Gastrocnemius medialis (tissue), 4 donors: ENCODE results near the gene TRIM24. TPM values are rescaled to one million over a fixed set of nuclear protein-coding genes. Genes with fewer than 3 reads are reported as not detected.

ENCODE experiments used
- ATAC-seq, 2 donors: fragments of 150-250 bp; one replicate each; pipeline ENCODE4 v1.9.1; 2016
- DNase-seq, 2 donors: peaks; one replicate each; pipeline ENCODE4 v3.0.0-alpha.2; 2019
- H3K27ac ChIP-seq, 4 donors: fragments of 200-600 bp; sonication (generic); 1 replicate in 1 of 4; 2 replicates in 3 of 4; pipeline ENCODE4 v1.5.1; 2016 to 2018; ENCODE audit warnings: mild to moderate bottlenecking in 2 of 4, moderate library complexity in 1 of 4
- H3K27me3 ChIP-seq, 3 donors: fragments of 200-600 bp; sonication (generic) in 2 of 3; 1 replicate in 1 of 3; 2 replicates in 2 of 3; pipeline versions ENCODE4 v1.5.1 to v1.6.0; 2016 to 2019; ENCODE audit warnings: mild to moderate bottlenecking in 1 of 3, moderate library complexity in 1 of 3
- H3K36me3 ChIP-seq, 2 donors: fragments of 200-600 bp; sonication (generic) in 1 of 2; one replicate each; pipeline ENCODE4 v1.5.1; 2017 to 2018
- H3K4me1 ChIP-seq, 2 donors: fragments of 200-600 bp; sonication (generic) in 1 of 2; one replicate each; pipeline ENCODE4 v1.5.1; 2016 to 2017; ENCODE audit warnings: mild to moderate bottlenecking in 2 of 2
- H3K4me3 ChIP-seq, 4 donors: fragments of 200-600 bp; sonication (generic) in 3 of 4; 1 replicate in 1 of 4; 2 replicates in 3 of 4; pipeline ENCODE4 v1.5.1; 2016 to 2019; ENCODE audit warnings: mild to moderate bottlenecking in 2 of 4
- H3K9me3 ChIP-seq, 3 donors: fragments of 200-600 bp; sonication (generic) in 2 of 3; 1 replicate in 1 of 3; 2 replicates in 2 of 3; pipeline ENCODE4 v1.5.1; 2016 to 2019
- POLR2A ChIP-seq, 2 donors: fragments of 450-650 bp; IDR thresholded peaks; one replicate each; pipeline ENCODE4 v1.6.1; 2017; ENCODE audit warnings: antibody characterized with exemption in 2 of 2, mild to moderate bottlenecking in 2 of 2, moderate library complexity in 2 of 2
- in situ Hi-C, 4 donors: fragments of 200-750 bp; cut with MboI; loops; one replicate each; pipeline versions ENCODE4 v1.15.0 to v1.8.0; 2017; ENCODE audit warnings: low sequenced_read_pairs in 4 of 4
- intact Hi-C: fragments of 100-400 bp; cut with DNase I; formaldehyde crosslinking; loops from one replicate; pipeline ENCODE4 v1.15.1; 2023; ENCODE audit warnings: low total_unique reads
- total RNA-seq, 4 donors: library from RNA; depleted of rRNA; stranded (reverse); fragments of >200 nt; gene quantifications; one replicate each; pipeline versions ENCODE4 v1.1.0 to v1.2.3, GENCODE V29; 2016
- TF ChIP-seq, protein P1 (sequence below), 5 experiments: fragments of 450-650 bp in 3 of 5; fragments of 200-600 bp in 2 of 5; sonication (generic) in 2 of 5; IDR thresholded peaks in 4 of 5; conservative IDR thresholded peaks in 1 of 5; 1 replicate in 4 of 5; 2 replicates in 1 of 5; pipeline ENCODE4 v1.5.1; 2016 to 2019; ENCODE audit warnings: antibody characterized with exemption in 5 of 5, mild to moderate bottlenecking in 3 of 5, moderate library complexity in 3 of 5

TRIM24 gene
- total RNA-seq, 4 donors from 2014 or later = 17.1 to 26.5 (median 20.0) TPM

DNA sequence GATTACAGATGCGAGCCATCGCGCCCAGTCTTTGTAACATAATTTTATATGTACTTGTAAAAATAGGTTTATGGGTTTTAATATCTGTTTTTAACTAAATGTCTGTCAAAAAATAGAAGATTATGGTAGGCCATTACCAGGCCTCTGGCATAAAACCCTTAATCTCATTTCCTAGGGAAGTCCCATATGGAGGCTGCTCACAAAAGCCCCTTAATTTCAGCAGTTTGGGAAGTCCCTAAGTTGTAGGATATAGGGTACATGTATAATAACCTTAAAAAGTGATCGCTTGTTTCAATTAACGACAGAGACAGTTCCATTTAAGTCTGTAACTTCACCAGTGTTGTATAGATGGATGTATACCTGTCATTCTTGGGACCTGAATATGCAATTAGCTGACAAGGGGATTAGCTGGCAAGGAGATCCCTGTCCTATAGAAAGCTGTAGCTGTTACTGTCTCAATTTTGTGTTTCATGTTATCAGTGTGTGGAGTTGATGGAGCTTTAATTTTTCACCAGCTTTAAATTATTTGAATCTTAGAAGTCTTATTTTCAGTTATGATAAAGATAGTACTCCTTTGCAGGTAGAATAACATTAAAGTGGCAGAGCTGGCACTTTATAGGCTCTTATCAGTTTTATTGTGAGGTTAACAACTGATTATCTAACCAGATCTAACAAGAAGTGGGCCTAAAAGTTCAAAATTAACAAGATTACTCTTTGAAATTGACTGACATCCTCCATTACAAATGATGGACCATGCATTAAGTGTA, 10.5 kb downstream of the TRIM24 start:
- H3K27ac ChIP-seq = no peak overlapping the region
- TF ChIP-seq, protein P1, sequence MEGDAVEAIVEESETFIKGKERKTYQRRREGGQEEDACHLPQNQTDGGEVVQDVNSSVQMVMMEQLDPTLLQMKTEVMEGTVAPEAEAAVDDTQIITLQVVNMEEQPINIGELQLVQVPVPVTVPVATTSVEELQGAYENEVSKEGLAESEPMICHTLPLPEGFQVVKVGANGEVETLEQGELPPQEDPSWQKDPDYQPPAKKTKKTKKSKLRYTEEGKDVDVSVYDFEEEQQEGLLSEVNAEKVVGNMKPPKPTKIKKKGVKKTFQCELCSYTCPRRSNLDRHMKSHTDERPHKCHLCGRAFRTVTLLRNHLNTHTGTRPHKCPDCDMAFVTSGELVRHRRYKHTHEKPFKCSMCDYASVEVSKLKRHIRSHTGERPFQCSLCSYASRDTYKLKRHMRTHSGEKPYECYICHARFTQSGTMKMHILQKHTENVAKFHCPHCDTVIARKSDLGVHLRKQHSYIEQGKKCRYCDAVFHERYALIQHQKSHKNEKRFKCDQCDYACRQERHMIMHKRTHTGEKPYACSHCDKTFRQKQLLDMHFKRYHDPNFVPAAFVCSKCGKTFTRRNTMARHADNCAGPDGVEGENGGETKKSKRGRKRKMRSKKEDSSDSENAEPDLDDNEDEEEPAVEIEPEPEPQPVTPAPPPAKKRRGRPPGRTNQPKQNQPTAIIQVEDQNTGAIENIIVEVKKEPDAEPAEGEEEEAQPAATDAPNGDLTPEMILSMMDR (IDR thresholded peaks at IDR 0.05 in 4 of 5, conservative IDR thresholded peaks at IDR 0.05 in 1 of 5) = no peak
- no peak for TF ChIP-seq POLR2A (IDR thresholded peaks at IDR 0.05)
- H3K4me1 ChIP-seq = peaks cover 15 to 24% of the 10 kb centered on the region in 2 donors
- H3K4me3 ChIP-seq = no peak overlapping the region
- DNase-seq = no peak
- H3K36me3 ChIP-seq = no peaks in the 10 kb centered on the region
- intact Hi-C loops (no loop called here), in situ Hi-C loops (no loop called here)
- no peak for ATAC-seq
- H3K27me3 ChIP-seq = no peaks in the 10 kb centered on the region
- no peaks in the 10 kb centered on the region for H3K9me3 ChIP-seq

DNA sequence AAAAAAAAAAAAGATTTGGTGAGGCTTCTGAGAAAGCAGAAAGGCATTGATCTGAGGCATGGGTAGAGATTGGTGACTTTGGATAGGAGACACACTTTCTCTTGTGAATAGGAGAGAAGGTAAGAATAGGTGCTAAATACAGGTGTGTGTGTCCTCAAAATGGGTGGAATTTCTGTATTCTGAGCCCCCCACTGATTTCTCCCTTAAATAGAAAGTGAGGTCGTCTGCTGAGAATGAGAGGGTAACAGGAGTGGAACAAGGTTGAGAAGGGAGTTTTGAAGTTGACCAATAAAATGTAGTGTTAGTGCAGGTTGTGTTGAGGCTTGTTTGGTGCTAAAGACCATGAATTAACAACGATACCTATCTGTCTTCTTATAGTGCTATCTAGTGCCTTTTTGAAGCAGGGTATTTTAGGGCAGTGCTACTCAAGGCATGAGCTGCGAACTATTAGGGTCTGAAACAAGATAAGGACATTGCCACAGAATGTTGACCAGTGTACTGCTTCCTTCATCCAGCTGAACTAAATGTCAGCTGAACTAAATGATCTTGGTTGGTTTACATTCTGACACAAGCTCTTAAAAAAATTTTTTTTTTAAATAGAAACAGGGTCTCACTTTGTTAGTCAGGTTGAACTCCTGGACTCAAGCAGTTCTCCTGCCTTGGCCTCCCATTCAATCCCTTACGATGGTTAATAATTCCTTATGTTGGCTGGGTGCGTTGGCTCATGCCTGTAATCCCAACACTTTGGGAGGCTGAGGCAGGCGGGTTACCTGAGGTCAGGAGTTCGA, 12.4 kb downstream of the TRIM24 start:
- DNase-seq (no peak), ATAC-seq (no peak)
- in situ Hi-C loops = no loop called here
- no peak overlapping the region for H3K27ac ChIP-seq
- intact Hi-C loops = no loop called here
- TF ChIP-seq POLR2A (IDR thresholded peaks at IDR 0.05) = no peak
- TF ChIP-seq, protein P1 (IDR thresholded peaks at IDR 0.05 in 4 of 5, conservative IDR thresholded peaks at IDR 0.05 in 1 of 5) = no peak
- H3K27me3 ChIP-seq = no peaks in the 10 kb centered on the region
- H3K4me3 ChIP-seq = no peak overlapping the region
- peaks cover 12 to 25% of the 10 kb centered on the region in 2 donors for H3K4me1 ChIP-seq
- H3K36me3 ChIP-seq = no peaks in the 10 kb centered on the region
- no peaks in the 10 kb centered on the region for H3K9me3 ChIP-seq

DNA sequence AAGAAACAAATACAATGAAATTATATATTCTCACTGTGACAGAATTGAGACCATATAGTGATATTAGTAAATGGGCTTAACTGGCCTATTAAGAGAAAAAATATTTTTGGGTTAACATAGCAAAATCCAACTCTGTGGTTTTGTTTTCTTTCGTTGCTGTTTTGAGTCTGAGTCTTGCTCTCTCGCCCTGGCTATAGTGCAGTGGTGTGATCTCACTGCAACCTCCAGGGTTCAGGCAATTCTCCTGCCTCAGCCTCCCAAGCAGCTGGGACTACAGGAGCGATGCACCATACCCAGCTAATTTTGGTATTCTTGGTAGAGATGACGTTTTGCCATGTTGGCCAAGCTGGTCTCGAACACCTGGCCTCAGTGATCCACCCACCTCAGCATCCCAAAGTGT, 15.3 kb downstream of the TRIM24 start:
- no peak for DNase-seq
- H3K4me3 ChIP-seq = no peak overlapping the region
- H3K4me1 ChIP-seq = peaks cover 6 to 13% of the 10 kb centered on the region in 2 donors
- no peaks in the 10 kb centered on the region for H3K27me3 ChIP-seq
- no peaks in the 10 kb centered on the region for H3K9me3 ChIP-seq
- intact Hi-C loops = no loop called here
- in situ Hi-C loops = no loop called here
- no peak for ATAC-seq
- no peaks in the 10 kb centered on the region for H3K36me3 ChIP-seq
- H3K27ac ChIP-seq = no peak overlapping the region
- no peak for TF ChIP-seq POLR2A (IDR thresholded peaks at IDR 0.05)
- TF ChIP-seq, protein P1 (IDR thresholded peaks at IDR 0.05 in 4 of 5, conservative IDR thresholded peaks at IDR 0.05 in 1 of 5) = no peak

DNA sequence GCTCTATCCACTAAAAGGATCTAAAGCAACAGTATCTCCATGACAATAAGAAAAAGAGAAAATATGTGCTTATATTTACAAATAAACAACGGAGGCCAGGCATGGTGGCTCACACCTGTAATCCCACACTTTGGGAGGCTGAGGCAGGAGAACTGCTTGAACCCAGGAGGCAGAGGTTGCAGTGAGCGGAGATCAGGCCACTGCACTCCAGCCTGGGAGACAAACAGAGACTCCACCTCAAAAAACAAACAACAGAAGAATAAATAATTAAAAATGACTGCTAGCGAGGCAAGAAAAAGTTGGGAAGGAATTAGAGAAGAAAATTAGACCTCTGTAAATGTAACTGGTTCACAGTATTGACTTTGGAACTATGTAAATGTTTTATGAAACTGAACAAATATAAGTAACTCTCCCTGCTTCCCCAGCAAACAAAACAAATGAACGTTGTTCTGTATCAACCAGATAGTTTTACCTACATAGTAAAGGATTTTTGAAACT, 17.1 kb downstream of the TRIM24 start:
- Histone ChIP-seq H3K9me3 (no peaks in the 10 kb centered on the region), H3K4me3 (no peak overlapping the region), H3K4me1 (peaks cover 6 to 13% of the 10 kb centered on the region in 2 donors), H3K27ac (no peak overlapping the region), H3K27me3 (no peaks in the 10 kb centered on the region), H3K36me3 (no peaks in the 10 kb centered on the region)
- in situ Hi-C loops = no loop called here
- no peak for DNase-seq
- intact Hi-C loops = no loop called here
- TF ChIP-seq, protein P1 (IDR thresholded peaks at IDR 0.05 in 4 of 5, conservative IDR thresholded peaks at IDR 0.05 in 1 of 5) = no peak
- no peak for TF ChIP-seq POLR2A (IDR thresholded peaks at IDR 0.05)
- ATAC-seq = no peak
